DOHH2 (cell line): Measurements from ENCODE around the gene TEX29.

Experiments used
- H3F3A ChIP-seq: fragments of 200-600 bp; sonication (generic), shearing (Covaris generic); 2 replicates; pipeline ENCODE4 v1.6.0; 2016; ENCODE audit warnings: antibody characterized with exemption, mild to moderate bottlenecking; ENCODE audit not compliant: control insufficient read depth, insufficient read depth
- H3K27ac ChIP-seq: fragments of 200-600 bp; sonication (generic); 2 replicates; pipeline ENCODE4 v1.5.1; 2014; ENCODE audit warnings: low read depth, mild to moderate bottlenecking, low read length, moderate library complexity
- H3K27me3 ChIP-seq: fragments of 200-600 bp; sonication (generic); 2 replicates; pipeline ENCODE4 v1.6.1; 2014; ENCODE audit warnings: mild to moderate bottlenecking, low read length, mixed read lengths; ENCODE audit not compliant: control insufficient read depth
- H3K36me3 ChIP-seq: fragments of 200-600 bp; sonication (generic); 2 replicates; pipeline ENCODE4 v1.6.1; 2014; ENCODE audit warnings: mild to moderate bottlenecking, low read length, moderate library complexity, mixed read lengths; ENCODE audit not compliant: control insufficient read depth
- H3K4me1 ChIP-seq: fragments of 200-600 bp; sonication (generic); 2 replicates; pipeline ENCODE4 v1.6.1; 2014; ENCODE audit warnings: mild to moderate bottlenecking, low read length, mixed read lengths; ENCODE audit not compliant: control insufficient read depth
- H3K4me2 ChIP-seq: fragments of 200-600 bp; sonication (generic); 2 replicates; pipeline ENCODE4 v1.6.0; 2014; ENCODE audit warnings: mild to moderate bottlenecking, low read length, moderate library complexity
- H3K4me3 ChIP-seq: fragments of 200-600 bp; sonication (generic); 2 replicates; pipeline ENCODE4 v1.5.1; 2014; ENCODE audit warnings: mild to moderate bottlenecking, low read length, mixed read lengths
- H3K79me2 ChIP-seq: fragments of 200-600 bp; sonication (generic); 2 replicates; pipeline ENCODE4 v1.6.1; 2014; ENCODE audit warnings: mild to moderate bottlenecking, low read length, mixed read lengths; ENCODE audit not compliant: control insufficient read depth
- H3K9me2 ChIP-seq: fragments of 200-600 bp; sonication (generic); replicated peaks from 2 replicates; pipeline ENCODE4 v1.6.1; 2014; ENCODE audit warnings: mild to moderate bottlenecking, low read length, mixed read lengths; ENCODE audit not compliant: control insufficient read depth
- H3K9me3 ChIP-seq: fragments of 200-600 bp; sonication (generic); 2 replicates; pipeline ENCODE4 v1.6.1; 2014; ENCODE audit warnings: antibody characterized with exemption, low read length, mixed read lengths; ENCODE audit not compliant: control insufficient read depth, insufficient read depth
- H4K20me1 ChIP-seq: fragments of 200-600 bp; sonication (generic); 2 replicates; pipeline ENCODE4 v1.6.0; 2014; ENCODE audit warnings: low read depth, mild to moderate bottlenecking, antibody characterized with exemption, low read length, moderate library complexity; ENCODE audit not compliant: control insufficient read depth, insufficient read depth
- EZH2phosphoT487 ChIP-seq: fragments of 200-600 bp; sonication (generic); IDR thresholded peaks from 2 replicates; pipeline ENCODE4 v1.6.1; 2017; ENCODE audit warnings: borderline replicate concordance, mild to moderate bottlenecking, antibody characterized with exemption, low read length, moderate library complexity, mixed read lengths
- TF ChIP-seq, protein P1 (sequence below): fragments of 200-600 bp; sonication (generic); IDR thresholded peaks from one replicate; pipeline ENCODE4 v1.5.1; 2014; ENCODE audit warnings: antibody characterized with exemption, mild to moderate bottlenecking, low read depth, low read length; ENCODE audit not compliant: poor library complexity, severe bottlenecking

Gene TEX29

DNA sequence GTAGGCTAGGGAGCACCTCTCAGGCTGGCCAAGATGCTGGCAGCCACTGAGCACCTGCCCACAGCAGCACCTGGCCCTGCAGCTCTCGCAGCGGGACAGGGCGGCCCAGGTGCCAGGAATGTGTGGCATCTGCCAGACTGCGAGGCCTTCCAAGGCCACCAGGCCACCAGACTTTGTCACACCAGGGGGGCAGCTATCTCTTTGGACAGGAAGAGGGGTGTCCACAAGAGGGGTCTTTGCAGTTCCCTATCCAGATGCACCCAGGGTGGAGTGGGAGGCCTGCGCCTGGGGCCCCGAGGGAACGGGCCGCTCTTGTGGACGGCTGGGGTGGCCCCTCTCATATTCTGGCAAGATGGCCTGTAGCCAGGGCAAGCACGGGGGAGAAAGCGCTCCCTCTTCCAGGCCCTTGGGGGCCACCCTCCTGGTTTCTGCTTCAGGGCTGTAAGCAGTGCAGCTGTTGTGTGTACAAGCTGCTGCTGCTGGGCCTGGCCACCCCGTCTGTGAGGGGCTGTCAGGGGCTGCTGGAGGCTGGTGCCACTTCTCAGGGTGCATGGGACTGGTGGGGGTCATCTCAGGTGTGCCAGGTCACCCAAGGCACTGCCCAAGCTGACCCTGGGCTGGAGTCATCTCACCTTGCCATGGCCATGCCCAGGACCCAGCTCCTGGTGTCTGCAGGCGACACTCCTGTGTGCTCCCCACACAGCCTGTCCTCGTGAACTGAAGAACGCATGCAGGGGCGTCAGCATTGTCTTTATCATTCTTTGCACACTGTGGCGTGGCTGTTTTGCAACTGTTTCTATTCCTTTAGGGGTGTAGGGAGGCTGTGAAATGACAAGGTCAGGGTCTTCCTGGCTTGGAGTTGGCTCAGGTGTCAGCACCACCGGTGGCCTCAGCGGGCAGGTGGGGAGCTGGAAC lies 1.8 kb downstream of the TEX29 start:
- no peak overlapping the region for H3K4me2 ChIP-seq
- H3K27ac ChIP-seq, result no peak overlapping the region
- H3K79me2 ChIP-seq, result no peaks in the 10 kb centered on the region
- no peaks in the 10 kb centered on the region for H3F3A ChIP-seq
- H3K9me3 ChIP-seq, result no peaks in the 10 kb centered on the region
- no peaks in the 10 kb centered on the region for H4K20me1 ChIP-seq
- no peaks in the 10 kb centered on the region for H3K4me1 ChIP-seq
- H3K9me2 ChIP-seq, result no peaks in the 10 kb centered on the region
- no peaks in the 10 kb centered on the region for H3K36me3 ChIP-seq
- H3K27me3 ChIP-seq, result no peaks in the 10 kb centered on the region
- TF ChIP-seq EZH2phosphoT487, result no peak
- TF ChIP-seq, protein P1, sequence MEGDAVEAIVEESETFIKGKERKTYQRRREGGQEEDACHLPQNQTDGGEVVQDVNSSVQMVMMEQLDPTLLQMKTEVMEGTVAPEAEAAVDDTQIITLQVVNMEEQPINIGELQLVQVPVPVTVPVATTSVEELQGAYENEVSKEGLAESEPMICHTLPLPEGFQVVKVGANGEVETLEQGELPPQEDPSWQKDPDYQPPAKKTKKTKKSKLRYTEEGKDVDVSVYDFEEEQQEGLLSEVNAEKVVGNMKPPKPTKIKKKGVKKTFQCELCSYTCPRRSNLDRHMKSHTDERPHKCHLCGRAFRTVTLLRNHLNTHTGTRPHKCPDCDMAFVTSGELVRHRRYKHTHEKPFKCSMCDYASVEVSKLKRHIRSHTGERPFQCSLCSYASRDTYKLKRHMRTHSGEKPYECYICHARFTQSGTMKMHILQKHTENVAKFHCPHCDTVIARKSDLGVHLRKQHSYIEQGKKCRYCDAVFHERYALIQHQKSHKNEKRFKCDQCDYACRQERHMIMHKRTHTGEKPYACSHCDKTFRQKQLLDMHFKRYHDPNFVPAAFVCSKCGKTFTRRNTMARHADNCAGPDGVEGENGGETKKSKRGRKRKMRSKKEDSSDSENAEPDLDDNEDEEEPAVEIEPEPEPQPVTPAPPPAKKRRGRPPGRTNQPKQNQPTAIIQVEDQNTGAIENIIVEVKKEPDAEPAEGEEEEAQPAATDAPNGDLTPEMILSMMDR, result no peak
- H3K4me3 ChIP-seq, result no peak overlapping the region

DNA sequence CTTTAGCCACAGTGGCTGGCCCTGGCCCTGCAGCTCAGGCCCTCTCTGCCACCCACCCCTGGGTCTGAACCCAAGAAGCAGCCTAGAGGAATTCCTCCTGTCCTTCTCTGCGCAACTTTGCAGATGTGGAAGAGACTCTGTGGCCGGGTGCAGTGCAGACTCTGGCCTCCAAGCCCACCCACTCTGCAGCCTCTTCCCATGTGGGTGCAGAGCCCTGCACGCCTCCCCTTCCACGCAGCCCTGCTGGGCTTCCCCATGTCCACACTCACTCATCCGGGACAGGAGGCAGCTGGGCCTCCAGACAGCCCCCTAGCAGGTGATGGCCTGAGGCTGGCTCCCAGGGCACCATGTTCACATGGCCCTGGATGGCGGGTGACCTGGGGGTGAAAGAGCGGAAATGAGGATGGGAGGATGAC lies 2.5 kb downstream of the TEX29 start:
- Histone ChIP-seq H3F3A (no peaks in the 10 kb centered on the region), H3K9me3 (no peaks in the 10 kb centered on the region), H3K36me3 (no peaks in the 10 kb centered on the region), H3K79me2 (no peaks in the 10 kb centered on the region), H3K9me2 (no peaks in the 10 kb centered on the region), H3K4me2 (no peak overlapping the region), H3K4me1 (no peaks in the 10 kb centered on the region), H3K27me3 (no peaks in the 10 kb centered on the region), H3K4me3 (no peak overlapping the region), H3K27ac (no peak overlapping the region), H4K20me1 (no peaks in the 10 kb centered on the region)
- TF ChIP-seq EZH2phosphoT487, result no peak

- TF ChIP-seq, protein P1, result no peak
- no peak for TF ChIP-seq EZH2phosphoT487
- Histone ChIP-seq H3K4me2 (no peak overlapping the region), H3K27me3 (no peaks in the 10 kb centered on the region)
These were observed 3.1 kb downstream of the TEX29 start for GRCh38 chr13:111323549-111323948.

GRCh38 chr13:111323950-111324651 lies 3.7 kb downstream of the TEX29 start:
- Histone ChIP-seq H3K4me3 (no peak overlapping the region), H3K9me3 (no peaks in the 10 kb centered on the region), H3K27me3 (no peaks in the 10 kb centered on the region), H3K27ac (no peak overlapping the region), H3K4me2 (no peak overlapping the region), H3K9me2 (no peaks in the 10 kb centered on the region), H3F3A (no peaks in the 10 kb centered on the region), H3K4me1 (no peaks in the 10 kb centered on the region), H4K20me1 (no peaks in the 10 kb centered on the region), H3K36me3 (no peaks in the 10 kb centered on the region), H3K79me2 (no peaks in the 10 kb centered on the region)
- TF ChIP-seq, protein P1, result no peak
- TF ChIP-seq EZH2phosphoT487, result no peak

More at GRCh38 chr13:111323549-111323948, 3.1 kb downstream of the TEX29 start:
- Histone ChIP-seq H3K9me2 (no peaks in the 10 kb centered on the region), H3K9me3 (no peaks in the 10 kb centered on the region), H3K36me3 (no peaks in the 10 kb centered on the region), H4K20me1 (no peaks in the 10 kb centered on the region), H3F3A (no peaks in the 10 kb centered on the region), H3K79me2 (no peaks in the 10 kb centered on the region), H3K4me3 (no peak overlapping the region), H3K27ac (no peak overlapping the region), H3K4me1 (no peaks in the 10 kb centered on the region)
